ENCODE data around the gene DMXL2.

Gene DMXL2

DNA sequence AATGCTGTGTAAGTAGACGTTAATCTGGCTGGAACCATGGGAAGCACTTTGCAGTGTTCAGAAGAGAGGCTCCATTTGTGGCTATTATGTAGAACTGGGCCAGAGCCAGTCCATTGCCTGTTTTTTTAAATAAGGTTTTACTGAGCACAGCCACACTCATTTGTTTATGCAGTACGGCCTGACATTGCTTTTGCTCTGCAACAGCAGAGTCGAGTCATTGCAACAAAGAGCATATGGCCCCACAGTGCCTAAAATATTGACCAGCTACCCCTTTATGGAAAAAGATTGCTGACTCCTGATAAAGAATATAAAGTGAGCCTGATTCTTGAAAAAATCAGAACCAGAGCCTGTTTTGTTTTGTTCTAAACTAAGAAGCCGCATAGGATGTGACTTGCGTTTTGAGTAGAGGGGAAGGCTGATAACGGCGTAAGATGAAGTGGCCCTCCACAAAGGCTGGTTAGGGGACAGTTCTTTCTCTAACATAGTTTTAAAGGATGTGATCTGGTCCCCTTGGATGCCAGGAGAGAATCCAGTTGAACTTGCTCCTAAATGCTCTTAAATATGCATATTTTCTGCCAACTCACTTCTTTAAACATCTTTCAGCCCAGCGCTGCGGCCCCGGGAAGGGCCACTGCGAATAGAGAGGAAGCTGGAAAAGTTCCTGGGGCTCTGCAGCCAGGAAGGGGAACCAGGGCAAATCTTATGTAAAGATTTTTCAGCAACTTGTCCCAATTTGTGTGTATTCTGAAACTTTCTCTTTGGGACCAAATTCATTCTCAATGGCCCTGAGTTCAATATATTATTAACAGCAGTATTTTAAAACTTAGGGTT lies 216.7 kb downstream of the DMXL2 start:
- peak; percentile 6 for DNase-seq (ENCODE audit: low read depth)

DNA sequence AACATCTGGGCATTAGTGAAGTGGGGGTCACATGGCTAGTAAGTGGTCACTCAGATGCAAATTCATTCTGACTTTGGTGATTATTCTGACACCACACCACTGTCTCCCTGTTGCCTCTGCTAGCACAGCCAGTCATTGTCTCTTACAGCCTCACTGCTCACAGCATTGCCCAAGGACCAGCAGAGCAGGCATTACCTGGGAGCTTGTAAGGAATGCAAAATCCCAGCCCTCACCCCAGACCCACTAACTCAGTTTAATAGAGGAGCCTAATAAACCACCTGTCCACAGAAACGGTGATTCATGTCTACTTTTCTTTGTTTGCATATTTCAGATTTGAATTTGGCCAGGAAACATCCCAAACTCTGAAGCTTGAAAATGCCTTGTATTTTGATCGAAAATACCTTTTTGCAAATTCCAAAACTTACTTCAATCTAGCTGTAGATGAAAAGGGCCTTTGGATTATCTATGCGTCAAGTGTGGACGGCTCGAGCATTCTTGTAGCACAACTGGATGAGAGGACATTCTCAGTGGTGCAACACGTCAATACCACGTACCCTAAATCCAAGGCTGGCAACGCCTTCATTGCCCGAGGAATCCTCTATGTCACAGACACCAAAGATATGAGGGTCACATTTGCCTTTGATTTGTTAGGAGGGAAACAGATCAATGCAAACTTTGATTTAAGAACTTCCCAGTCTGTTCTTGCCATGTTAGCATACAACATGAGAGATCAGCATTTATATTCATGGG lies 218.4 kb downstream of the DMXL2 start:
- no peak for DNase-seq (ENCODE audit: low read depth)

DNA sequence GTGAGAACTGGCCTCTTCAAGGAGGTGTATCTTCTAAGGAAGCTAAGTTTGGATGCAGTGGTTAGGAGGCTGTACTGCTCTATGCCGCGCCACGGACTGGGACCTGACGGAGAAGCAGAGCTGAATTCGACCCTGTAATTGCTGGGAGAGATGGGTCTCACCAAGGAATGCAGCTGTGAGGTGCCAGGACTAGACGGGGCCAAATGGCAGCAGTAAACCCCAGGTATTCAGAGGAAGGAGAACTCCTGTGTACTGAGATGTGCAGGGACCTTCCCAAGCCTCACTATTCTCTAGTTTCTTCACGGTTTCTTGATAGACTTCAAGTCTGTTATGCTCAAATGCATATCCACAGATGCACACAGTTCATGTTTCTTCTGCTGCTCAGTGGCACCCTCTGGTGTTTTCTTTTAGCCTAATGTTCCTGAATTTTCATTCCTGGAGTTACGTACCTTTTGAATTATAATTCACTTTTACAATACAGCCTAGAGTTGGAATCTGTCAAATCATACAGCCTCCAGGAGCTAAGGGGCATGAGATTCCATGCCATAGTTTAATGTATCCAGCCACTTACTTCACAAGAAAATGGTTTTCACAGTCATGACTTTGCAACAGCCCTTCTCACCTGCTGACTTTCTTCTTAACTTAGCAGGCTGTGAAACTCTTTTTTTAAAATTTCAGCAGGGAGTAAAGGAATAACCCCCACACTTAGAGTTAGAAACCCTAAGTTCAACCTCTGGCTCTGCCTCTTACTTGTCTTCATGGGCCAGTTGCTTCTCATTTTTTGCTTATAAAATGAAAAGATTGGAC lies 219.3 kb downstream of the DMXL2 start:
- peak; percentile 47 for DNase-seq (ENCODE audit: low read depth)

- DNase-seq (ENCODE audit: low read depth) = peak; percentile 40
Measured at GRCh38 chr15:51401872-51402517, 220.6 kb downstream of the DMXL2 start.

GRCh38 chr15:51401051-51401780 lies 221.4 kb downstream of the DMXL2 start:
- DNase-seq (ENCODE audit: low read depth) = no peak

DNA sequence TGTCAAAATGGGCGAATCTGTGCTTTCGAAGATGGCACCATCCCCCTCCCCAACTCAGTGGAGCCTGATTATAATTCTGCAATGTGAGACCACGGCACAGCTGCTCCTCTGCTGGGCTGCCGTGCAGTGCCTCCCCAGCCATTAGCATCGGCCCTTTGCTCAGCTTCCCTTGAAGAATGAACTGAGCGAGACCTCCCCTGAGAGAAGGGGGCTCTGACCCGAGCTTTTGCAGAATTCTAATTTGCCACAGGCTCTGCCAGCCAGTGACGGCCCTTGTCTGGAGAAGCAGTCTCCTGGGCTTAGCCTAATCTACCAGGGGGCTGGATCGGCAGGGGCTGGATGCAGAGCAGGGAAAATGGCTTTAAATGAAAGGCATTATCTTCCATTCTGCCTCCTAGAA lies 223.9 kb downstream of the DMXL2 start:
- no peak for DNase-seq (ENCODE audit: low read depth)

Data from iris pigment epithelial cell (primary cell).